Gastroesophageal sphincter (tissue), 3 donors: ENCODE data around the gene CYTH2.

Experiments used
- CTCF ChIP-seq, 4 experiments: fragments of 200-600 bp in 2 of 4; fragments of 450-650 bp in 2 of 4; sonication (generic) in 1 of 4; IDR thresholded peaks; one replicate each; pipeline ENCODE4 v1.5.1; 2017 to 2019; ENCODE audit warnings: antibody characterized with exemption in 4 of 4, mild to moderate bottlenecking in 2 of 4, moderate library complexity in 2 of 4
- POLR2A ChIP-seq, 2 donors: fragments of 450-650 bp; IDR thresholded peaks; one replicate each; pipeline ENCODE4 v1.6.1; 2017; ENCODE audit warnings: antibody characterized with exemption in 2 of 2, mild to moderate bottlenecking in 2 of 2, moderate library complexity in 1 of 2
- POLR2AphosphoS5 ChIP-seq: sonication (generic); formaldehyde crosslinking; IDR thresholded peaks from one replicate; pipeline ENCODE4 v1.6.1; 2017; ENCODE audit warnings: antibody characterized with exemption

DNA sequence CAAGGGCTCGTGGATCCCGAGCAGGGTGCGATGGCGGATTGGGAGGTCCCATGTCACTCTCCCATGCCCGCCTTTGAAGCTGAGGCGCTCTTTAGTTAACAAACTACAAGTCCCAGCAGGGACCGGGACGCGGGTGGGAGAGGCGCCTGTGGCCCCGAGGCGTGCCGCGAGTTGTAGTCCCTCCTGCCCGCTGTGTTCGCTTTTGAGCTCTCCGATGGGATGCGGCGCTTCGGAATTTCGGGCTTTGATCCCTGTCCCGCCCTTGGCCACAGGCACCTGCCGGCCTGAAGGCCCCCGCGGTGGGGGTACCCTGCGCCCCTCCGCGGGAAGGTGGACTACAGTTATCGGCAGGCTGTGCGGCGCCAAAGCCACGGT, 11.0 kb downstream of the CYTH2 start:
- TF ChIP-seq POLR2A (IDR thresholded peaks at IDR 0.05) (no peak), CTCF (IDR thresholded peaks at IDR 0.05) (no peak), POLR2AphosphoS5 (peak; percentile 64)
